Activated gamma-delta T cell treated with anti-CD3 and anti-CD28 coated beads, Interleukin-2, amount 50 U/mL, for 16 hours (primary cell): ENCODE results near the gene NINJ1.
"Not testable (repeated sequence)": the region's sequence is repeated elsewhere in the genome, so short reads cannot be mapped to it uniquely, and the experiment has no call there.

Source experiments
- DNase-seq: peaks from one replicate; pipeline ENCODE4 v3.0.0-alpha.2; 2020; ENCODE audit warnings: low read depth

Gene NINJ1

GRCh38 chr9:93159601-93160471 is 25.8 kb upstream of the NINJ1 start:
- peak; percentile 51 for DNase-seq

- DNase-seq = no peak
Observed at GRCh38 chr9:93156475-93157008, 22.5 kb upstream of the NINJ1 start.

GRCh38 chr9:93155716-93156474 is 21.8 kb upstream of the NINJ1 start:
- no peak for DNase-seq

- DNase-seq = no peak
Observed at GRCh38 chr9:93154293-93154903, 20.3 kb upstream of the NINJ1 start.

GRCh38 chr9:93151097-93151784 is 17.2 kb upstream of the NINJ1 start:
- DNase-seq = no peak

- DNase-seq = no peak
Observed at GRCh38 chr9:93149361-93149760, 15.3 kb upstream of the NINJ1 start.

GRCh38 chr9:93148721-93149120 is 14.7 kb upstream of the NINJ1 start:
- no peak for DNase-seq

GRCh38 chr9:93147632-93148031 is 13.6 kb upstream of the NINJ1 start:
- no peak for DNase-seq

- not testable (repeated sequence) for DNase-seq
Observed at GRCh38 chr9:93146696-93147095, 12.6 kb upstream of the NINJ1 start.

GRCh38 chr9:93143830-93144530 is 9.9 kb upstream of the NINJ1 start:
- no peak for DNase-seq

- no peak for DNase-seq
Observed at GRCh38 chr9:93141771-93142483, 7.9 kb upstream of the NINJ1 start.

- no peak for DNase-seq
Observed at GRCh38 chr9:93139365-93140182, 5.5 kb upstream of the NINJ1 start.

GRCh38 chr9:93138171-93138764 is 4.2 kb upstream of the NINJ1 start:
- DNase-seq = no peak

- DNase-seq = no peak
Observed at GRCh38 chr9:93137362-93137761, 3.3 kb upstream of the NINJ1 start.

GRCh38 chr9:93136011-93136440 is 2.0 kb upstream of the NINJ1 start:
- no peak for DNase-seq

GRCh38 chr9:93134740-93135444 is 841 bp upstream of the NINJ1 start:
- no peak for DNase-seq

GRCh38 chr9:93133681-93134014 is 403 bp downstream of the NINJ1 start:
- DNase-seq = no peak

GRCh38 chr9:93132946-93133680 is 938 bp downstream of the NINJ1 start:
- no peak for DNase-seq
